HepG2 (cell line): ENCODE results near the gene STAM. TPM values are rescaled to one million over a fixed set of nuclear protein-coding genes. Genes with fewer than 3 reads are reported as not detected.

Source experiments
- ATAC-seq: fragments of 200-7000 bp; cut with Tn5 transposase; 3 replicates; pipeline ENCODE4 v1.9.1; 2020; ENCODE audit warnings: mild to moderate bottlenecking, moderate library complexity
- BruUV-seq: library from RNA; stranded (reverse); fragments of 400-500 nt; replicated peaks from 2 replicates; lab custom pipeline; 2021; lab: Mats Ljungman, UMichigan
- CTCF ChIA-PET: fragments of 300-600 bp; formaldehyde crosslinking; extraction: SDS; loops from one replicate; lab custom pipeline; 2021; ENCODE audit warnings: low total read pairs, inconsistent platforms, low intra/inter-chr PET ratio; lab: Yijun Ruan, JAX
- POLR2A ChIA-PET: fragments of 350-600 bp; sonication (Branson Sonifier 250); formaldehyde crosslinking; loops from one replicate; lab custom pipeline; 2020; ENCODE audit warnings: antibody characterized with exemption, inconsistent platforms; lab: Yijun Ruan, JAX
- DNase-seq: peaks from one replicate; pipeline ENCODE4 v3.0.0-alpha.2; 2015; ENCODE audit warnings: low spot score
- FAIRE-seq: peaks from 3 replicates; lab custom pipeline; 2011; peaks lifted over from hg19 to GRCh38; lab: Jason Lieb, UNC
- H2AFZ ChIP-seq: one replicate; pipeline ENCODE4 v1.6.1; 2011; ENCODE audit warnings: low read length, inconsistent platforms
- H3K27ac ChIP-seq: fragments of 300-600 bp; 3 replicates; pipeline ENCODE4 v1.8.0; 2011; ENCODE audit warnings: mixed run types, mild to moderate bottlenecking, mixed read lengths, low read length, inconsistent platforms; ENCODE audit not compliant: insufficient read depth; ENCODE audit errors: extremely low read length
- H3K27me3 ChIP-seq, 2 experiments: fragments of 200-600 bp in 1 of 2; 2 replicates in 1 of 2; 3 replicates in 1 of 2; pipeline versions ENCODE4 v1.6.0 to v1.8.0; 2011; ENCODE audit warnings: low read length in 2 of 2, mild to moderate bottlenecking in 2 of 2, moderate library complexity in 2 of 2, inconsistent platforms in 1 of 2; ENCODE audit not compliant: insufficient read depth in 2 of 2, control insufficient read depth in 1 of 2
- H3K36me3 ChIP-seq, 2 experiments: fragments of 200-600 bp in 1 of 2; replicated peaks in 1 of 2; 2 replicates in 1 of 2; 3 replicates in 1 of 2; pipeline versions ENCODE4 v1.5.1 to v1.8.0; 2011; ENCODE audit warnings: low read length in 2 of 2, inconsistent platforms in 1 of 2; ENCODE audit not compliant: insufficient read depth in 2 of 2, control insufficient read depth in 1 of 2
- H3K4me1 ChIP-seq: 2 replicates; pipeline ENCODE4 v1.5.1; 2012; ENCODE audit warnings: low read length, inconsistent platforms; ENCODE audit not compliant: insufficient read depth
- H3K4me2 ChIP-seq: 2 replicates; pipeline ENCODE4 v1.6.0; 2011; ENCODE audit warnings: low read depth, low read length, inconsistent platforms
- H3K4me3 ChIP-seq, 3 experiments: fragments of 200-600 bp in 1 of 3; sonication (generic), shearing (Covaris generic) in 1 of 3; replicated peaks in 1 of 3; 2 replicates each; pipeline ENCODE4 v1.5.1; 2011 to 2016; ENCODE audit warnings: low read length in 3 of 3, inconsistent platforms in 2 of 3, low read depth in 2 of 3, mild to moderate bottlenecking in 2 of 3, control low read depth in 1 of 3, mixed read lengths in 1 of 3; ENCODE audit not compliant: insufficient read depth in 1 of 3
- H3K79me2 ChIP-seq: one replicate; pipeline ENCODE4 v1.6.1; 2011; ENCODE audit warnings: low read length, inconsistent platforms; ENCODE audit not compliant: insufficient read depth
- H3K9ac ChIP-seq: 2 replicates; pipeline ENCODE4 v1.6.0; 2011; ENCODE audit warnings: mild to moderate bottlenecking, low read depth, low read length, inconsistent platforms; ENCODE audit not compliant: insufficient read depth
- H3K9me3 ChIP-seq: 2 replicates; pipeline ENCODE4 v1.5.1; 2012; ENCODE audit warnings: mild to moderate bottlenecking, low read length
- H4K20me1 ChIP-seq: 2 replicates; pipeline ENCODE4 v1.6.0; 2011; ENCODE audit warnings: inconsistent platforms, mild to moderate bottlenecking, low read length, moderate library complexity; ENCODE audit not compliant: insufficient read depth
- HMGXB4 ChIP-seq, 2 experiments: sonication (generic) in 1 of 2; formaldehyde crosslinking in 1 of 2; IDR thresholded peaks; 2 replicates each; pipeline versions ENCODE4 v1.4.0 to v1.6.1; 2018 to 2020; ENCODE audit warnings: missing genetic modification reagents in 2 of 2, borderline replicate concordance in 1 of 2, low read depth in 1 of 2, mild to moderate bottlenecking in 1 of 2, missing biosample characterization in 1 of 2
- MATR3 ChIP-seq: sonication (generic); formaldehyde crosslinking; IDR thresholded peaks from 2 replicates; pipeline ENCODE4 v1.4.0; 2020; ENCODE audit warnings: missing genetic modification reagents
- NBN ChIP-seq: fragments of 450-650 bp; conservative IDR thresholded peaks from 2 replicates; pipeline ENCODE4 v1.6.1; 2017
- ZNF18 ChIP-seq: sonication (generic); formaldehyde crosslinking; IDR thresholded peaks from 2 replicates; pipeline ENCODE4 v1.8.0; 2022; ENCODE audit warnings: mild to moderate bottlenecking, missing genetic modification reagents; ENCODE audit not compliant: insufficient replicate concordance
- ZNF672 ChIP-seq: sonication (generic); formaldehyde crosslinking; IDR thresholded peaks from 2 replicates; pipeline ENCODE4 v1.8.1; 2022; ENCODE audit warnings: missing genetic modification reagents
- ZSCAN20 ChIP-seq: sonication (generic); formaldehyde crosslinking; IDR thresholded peaks from 2 replicates; pipeline ENCODE4 v1.4.0; 2020; ENCODE audit warnings: missing genetic modification reagents, mild to moderate bottlenecking, borderline replicate concordance
- WGBS: methylation state at CpG from one replicate; pipeline ENCODE4 v1.1.6; 2017; ENCODE audit warnings: low lambda C conversion rate; 5-methylcytosine and 5-hydroxymethylcytosine counted together
- in situ Hi-C: cut with HindIII; loops from 2 replicates; pipeline ENCODE4 v1.10.0; 2017; ENCODE audit warnings: low pct_unique_long_range_greater_than_20kb; ENCODE audit not compliant: extremely low pct_ligation_motif_present
- intact Hi-C: fragments of 100-400 bp; cut with micrococcal nuclease; formaldehyde crosslinking; loops from one replicate; pipeline ENCODE4 v1.10.0; 2022; ENCODE audit not compliant: unreplicated experiment
- polyA plus RNA-seq, 8 experiments: library from polyadenylated mRNA; depleted of rRNA in 3 of 8; stranded (reverse) in 7 of 8; unstranded in 1 of 8; fragments of >200 nt; fragmentation: Illumina TruSeq in 4 of 8; extraction: Trizol in 4 of 8; gene quantifications; 2 replicates each; pipeline versions ENCODE4 v1.2.1 to v1.2.3, GENCODE V29; 2011 to 2016; ENCODE audit warnings: low read depth in 4 of 8, missing spikeins in 1 of 8, mixed read lengths in 1 of 8; ENCODE audit not compliant: insufficient read depth in 1 of 8
- total RNA-seq, 5 experiments: library from RNA; depleted of rRNA; stranded (reverse); fragments of >200 nt; fragmentation: Illumina TruSeq; extraction: Trizol; gene quantifications; 2 replicates each; pipeline ENCODE4 v1.2.3, GENCODE V29; 2016; ENCODE audit warnings: low read depth in 1 of 5

The STAM gene
- total and polyA plus RNA-seq, 2 of the 13 experiments (the other 11 are each of a cell fraction or from before 2014, with no cell fraction given): 19.5 to 25.1 TPM

- no peaks in the 10 kb centered on the region for H3K27me3 ChIP-seq
- no peak overlapping the region for H2AFZ ChIP-seq
- no peak overlapping the region for H3K4me3 ChIP-seq
- intact Hi-C loops (loop anchor here (10.0 kb wide), 1 partner anchor 979 kb away; the partner anchor contains the start of genes ARL5B and NSUN6), in situ Hi-C loops (no loop called here)
- no peak overlapping the region for H3K27ac ChIP-seq
- BruUV-seq: no TSS peak
- WGBS: 98% methylated on average over 4 of the region's 4 CpGs
- H3K4me1 ChIP-seq: peaks cover 46% of the 10 kb centered on the region
- ChIA-PET POLR2A (interaction anchor here (2.4 kb wide), 1 partner anchor 59 kb away, joined by 13 read pairs; the partner anchor contains the start of gene HACD1), CTCF (no interaction called here)
- H3K36me3 ChIP-seq: peaks cover 1 to 4% of the 10 kb centered on the region in 2 experiments; a peak in 1 of 5 replicates
- no peak overlapping the region for H3K4me2 ChIP-seq
- H4K20me1 ChIP-seq: peaks cover 8% of the 10 kb centered on the region; the same call in 1 of the 2 replicates
- peaks cover 91% of the 10 kb centered on the region for H3K79me2 ChIP-seq
- ATAC-seq (no peak), FAIRE-seq (no peak), DNase-seq (no peak)
- no peak overlapping the region for H3K9ac ChIP-seq
- TF ChIP-seq NBN (no peak), ZNF672 (CRISPR knock-in tag) (no peak), MATR3 (CRISPR knock-in tag) (no peak), ZNF18 (CRISPR knock-in tag) (no peak), ZSCAN20 (CRISPR knock-in tag) (no peak), HMGXB4 (CRISPR knock-in tag; IDR thresholded peaks at IDR 0.05; ENCODE audit: borderline replicate concordance in 1 of 2, low read depth in 1 of 2) (no peak)
- no peaks in the 10 kb centered on the region for H3K9me3 ChIP-seq
Observed at GRCh38 chr10:17675638-17676037, 31.7 kb downstream of the STAM start.
